ENCODE data around the gene PYCR2. TPM values are rescaled to one million over a fixed set of nuclear protein-coding genes. Genes with fewer than 3 reads are reported as not detected.
"Not testable (repeated sequence)": the region's sequence is repeated elsewhere in the genome, so short reads cannot be mapped to it uniquely, and the experiment has no call there.

Gene PYCR2
- total and polyA plus RNA-seq, 2 of the 8 experiments (the other 6 are each of a cell fraction or from before 2014, with no cell fraction given): 79.3 to 84.6 TPM

- H3K18ac ChIP-seq (ENCODE audit: extremely low read depth, low read length); H2BK12ac ChIP-seq (ENCODE audit: low read depth, low read length); H3K79me1 ChIP-seq (ENCODE audit: low read depth, low read length); H2BK15ac ChIP-seq (ENCODE audit: low read length); H3K4ac ChIP-seq (replicated peaks; ENCODE audit: insufficient read length, low read depth, low read length); H2AK5ac ChIP-seq (ENCODE audit: low read depth, low read length); H3K27me3 ChIP-seq (replicated peaks in 1 of 4; ENCODE audit: control insufficient read depth in 3 of 4, extremely low read depth in 1 of 4, insufficient read depth in 3 of 4, low read length in 3 of 4); H3K36me3 ChIP-seq (ENCODE audit: control insufficient read depth in 2 of 4, insufficient read depth in 4 of 4, low read length in 3 of 4); H2AFZ ChIP-seq (ENCODE audit: low read length); H3K27ac ChIP-seq (ENCODE audit: low read depth, low read length); H2BK120ac ChIP-seq (replicated peaks; ENCODE audit: low read depth, low read length); H3K4me2 ChIP-seq (ENCODE audit: insufficient read depth in 1 of 2, low read depth in 2 of 2, low read length in 2 of 2); H3K23ac ChIP-seq (ENCODE audit: insufficient read length); FAIRE-seq; H3K14ac ChIP-seq (ENCODE audit: insufficient read length); H4K5ac ChIP-seq (ENCODE audit: insufficient read length, low read depth, low read length); H3K4me3 ChIP-seq (ENCODE audit: extremely low read depth in 1 of 4, insufficient read depth in 2 of 4, low read depth in 3 of 4, low read length in 4 of 4); H2BK5ac ChIP-seq (ENCODE audit: low read depth, low read length); H4K8ac ChIP-seq (ENCODE audit: extremely low read depth, insufficient read depth, low read length); H4K91ac ChIP-seq (replicated peaks; ENCODE audit: insufficient read length, low read length); H3K4me1 ChIP-seq (replicated peaks in 1 of 4; ENCODE audit: control insufficient read depth in 3 of 4, insufficient read depth in 4 of 4, low read length in 3 of 4); H3K79me2 ChIP-seq (ENCODE audit: control insufficient read depth in 1 of 2, insufficient read depth in 2 of 2, low read length in 2 of 2); H3K23me2 ChIP-seq (ENCODE audit: low read depth, low read length); H2BK20ac ChIP-seq (ENCODE audit: low read length); H4K20me1 ChIP-seq (replicated peaks in 1 of 2; ENCODE audit: control insufficient read depth in 1 of 2, insufficient read depth in 2 of 2, low read length in 2 of 2); H3K56ac ChIP-seq (replicated peaks; ENCODE audit: insufficient read length, low read depth, low read length); H3K9me3 ChIP-seq (ENCODE audit: insufficient read depth in 2 of 2, low read depth in 1 of 2, low read length in 1 of 2); H3K9ac ChIP-seq (replicated peaks in 1 of 4; ENCODE audit: extremely low read depth in 1 of 4, low read depth in 3 of 4, low read length in 3 of 4): not testable (repeated sequence)
- WGBS, 2 experiments (ENCODE audit: extremely low coverage in 1 of 2, insufficient coverage in 1 of 2, insufficient read length in 1 of 2, insufficient replicate concordance in 2 of 2, low coverage in 1 of 2, low lambda C conversion rate in 2 of 2, missing lambda C conversion rate in 1 of 2): 96% methylated on average over 12 of the region's 16 CpGs; no CpG with 5 or more reads in 1 of the 2 experiments
- peak in 1 of 2 experiments; percentile 32 for DNase-seq (ENCODE audit: low read depth in 1 of 2, low spot score in 2 of 2)
- CTCF ChIA-PET (ENCODE audit: partially characterized antibody): interaction anchor here (0.8 to 7.1 kb wide), 10 partner anchors 9 to 496 kb away, joined by 3 to 86 read pairs (median 6); no protein-coding TSS in a partner anchor
- POLR2A ChIA-PET (ENCODE audit: partially characterized antibody): interaction anchor here (0.7 to 2.2 kb wide), 5 partner anchors 8 to 531 kb away, joined by 3 to 5 read pairs (median 3); no protein-coding TSS in a partner anchor
These were observed 46.6 kb upstream of the PYCR2 start for GRCh38 chr1:225970592-225971157.

DNA sequence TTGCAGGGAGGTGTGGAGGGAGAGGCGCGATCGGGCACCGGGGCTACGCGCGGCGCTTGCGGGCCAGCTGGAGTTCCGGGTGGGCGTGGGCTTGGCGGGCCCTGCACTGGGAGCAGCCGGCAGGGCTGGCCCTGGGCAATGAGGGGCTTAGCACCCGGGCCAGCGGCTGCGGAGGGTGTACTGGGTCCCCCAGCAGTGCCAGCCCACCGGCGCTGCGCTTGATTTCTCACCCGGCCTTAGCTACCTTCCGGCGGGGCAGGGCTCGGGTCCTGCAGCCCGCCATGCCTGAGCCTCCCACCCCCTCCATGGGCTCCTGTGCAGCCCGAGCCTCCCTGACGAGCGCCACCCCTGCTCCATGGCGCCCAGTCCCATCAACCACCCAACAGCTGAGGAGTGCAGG, 45.7 kb upstream of the PYCR2 start:
- H4K20me1 ChIP-seq (replicated peaks in 1 of 2; ENCODE audit: control insufficient read depth in 1 of 2, insufficient read depth in 2 of 2, low read length in 2 of 2); H3K36me3 ChIP-seq (ENCODE audit: control insufficient read depth in 2 of 4, insufficient read depth in 4 of 4, low read length in 3 of 4); H4K8ac ChIP-seq (ENCODE audit: extremely low read depth, insufficient read depth, low read length); H3K79me1 ChIP-seq (ENCODE audit: low read depth, low read length); H3K23ac ChIP-seq (ENCODE audit: insufficient read length); H3K79me2 ChIP-seq (ENCODE audit: control insufficient read depth in 1 of 2, insufficient read depth in 2 of 2, low read length in 2 of 2); FAIRE-seq; H3K4me2 ChIP-seq (ENCODE audit: insufficient read depth in 1 of 2, low read depth in 2 of 2, low read length in 2 of 2); H2BK15ac ChIP-seq (ENCODE audit: low read length); H3K9ac ChIP-seq (replicated peaks in 1 of 4; ENCODE audit: extremely low read depth in 1 of 4, low read depth in 3 of 4, low read length in 3 of 4); H3K4ac ChIP-seq (replicated peaks; ENCODE audit: insufficient read length, low read depth, low read length); H2AK5ac ChIP-seq (ENCODE audit: low read depth, low read length); H4K5ac ChIP-seq (ENCODE audit: insufficient read length, low read depth, low read length); H3K18ac ChIP-seq (ENCODE audit: extremely low read depth, low read length); H3K27me3 ChIP-seq (replicated peaks in 1 of 4; ENCODE audit: control insufficient read depth in 3 of 4, extremely low read depth in 1 of 4, insufficient read depth in 3 of 4, low read length in 3 of 4); H3K4me3 ChIP-seq (ENCODE audit: extremely low read depth in 1 of 4, insufficient read depth in 2 of 4, low read depth in 3 of 4, low read length in 4 of 4); H3K4me1 ChIP-seq (replicated peaks in 1 of 4; ENCODE audit: control insufficient read depth in 3 of 4, insufficient read depth in 4 of 4, low read length in 3 of 4); H3K27ac ChIP-seq (ENCODE audit: low read depth, low read length); H4K91ac ChIP-seq (replicated peaks; ENCODE audit: insufficient read length, low read length); H3K14ac ChIP-seq (ENCODE audit: insufficient read length); H3K56ac ChIP-seq (replicated peaks; ENCODE audit: insufficient read length, low read depth, low read length); H2BK20ac ChIP-seq (ENCODE audit: low read length); H3K23me2 ChIP-seq (ENCODE audit: low read depth, low read length); H2BK120ac ChIP-seq (replicated peaks; ENCODE audit: low read depth, low read length); H2AFZ ChIP-seq (ENCODE audit: low read length); H2BK12ac ChIP-seq (ENCODE audit: low read depth, low read length); H2BK5ac ChIP-seq (ENCODE audit: low read depth, low read length); H3K9me3 ChIP-seq (ENCODE audit: insufficient read depth in 2 of 2, low read depth in 1 of 2, low read length in 1 of 2): not testable (repeated sequence)
- ChIA-PET POLR2A (ENCODE audit: partially characterized antibody) (interaction anchor here (0.7 to 1.7 kb wide), 6 partner anchors 11 to 93 kb away, joined by 3 to 5 read pairs (median 3); partner anchors contain the start of gene H3-3A), CTCF (ENCODE audit: partially characterized antibody) (interaction anchor here (0.6 to 7.1 kb wide), 11 partner anchors 8 to 495 kb away, joined by 3 to 86 read pairs (median 5); no protein-coding TSS in a partner anchor)
- 93% methylated on average over 27 of the region's 28 CpGs; no CpG with 5 or more reads in 1 of the 2 experiments for WGBS, 2 experiments (ENCODE audit: extremely low coverage in 1 of 2, insufficient coverage in 1 of 2, insufficient read length in 1 of 2, insufficient replicate concordance in 2 of 2, low coverage in 1 of 2, low lambda C conversion rate in 2 of 2, missing lambda C conversion rate in 1 of 2)
- DNase-seq (ENCODE audit: low read depth in 1 of 2, low spot score in 2 of 2): peak in 1 of 2 experiments; percentile 43
